GM23338 (cell line): ENCODE results near the gene RHO. TPM values are rescaled to one million over a fixed set of nuclear protein-coding genes. Genes with fewer than 3 reads are reported as not detected.
A peak's percentile ranks its signal among the peaks of the same experiment; 100 is the strongest.

Experiments used
- ATAC-seq: fragments of 200-7000 bp; cut with Tn5 transposase; 3 replicates; pipeline ENCODE4 v1.9.1; 2020
- DNase-seq: peaks from one replicate; pipeline ENCODE4 v3.0.0-alpha.2; 2015; ENCODE audit warnings: low spot score
- H2AFZ ChIP-seq: fragments of 200-600 bp; sonication (generic); 2 replicates; pipeline ENCODE4 v1.8.0; 2016; ENCODE audit warnings: antibody characterized with exemption, mild to moderate bottlenecking, moderate library complexity
- H3F3A ChIP-seq: fragments of 200-600 bp; sonication (generic); replicated peaks from 2 replicates; pipeline ENCODE4 v1.8.0; 2017; ENCODE audit warnings: antibody characterized with exemption, mixed run types, low read depth
- H3K27ac ChIP-seq: fragments of 200-600 bp; sonication (generic); 2 replicates; pipeline ENCODE4 v1.6.1; 2016; ENCODE audit warnings: low read depth
- H3K27me3 ChIP-seq: fragments of 200-600 bp; sonication (generic); 2 replicates; pipeline ENCODE4 v1.8.0; 2016; ENCODE audit warnings: mild to moderate bottlenecking, mixed run types, moderate library complexity; ENCODE audit not compliant: insufficient read depth
- H3K36me3 ChIP-seq: fragments of 200-600 bp; sonication (generic); 2 replicates; pipeline ENCODE4 v1.8.0; 2016; ENCODE audit warnings: mild to moderate bottlenecking; ENCODE audit not compliant: insufficient read depth
- H3K4me1 ChIP-seq: fragments of 200-600 bp; sonication (generic); 2 replicates; pipeline ENCODE4 v1.8.0; 2016; ENCODE audit warnings: mild to moderate bottlenecking, moderate library complexity; ENCODE audit not compliant: insufficient read depth
- H3K4me2 ChIP-seq: fragments of 200-600 bp; sonication (generic); 2 replicates; pipeline ENCODE4 v1.7.1; 2017; ENCODE audit warnings: mixed run types
- H3K4me3 ChIP-seq: fragments of 200-600 bp; sonication (generic); 2 replicates; pipeline ENCODE4 v1.6.1; 2016; ENCODE audit warnings: mixed run types
- H3K79me2 ChIP-seq: fragments of 200-600 bp; sonication (generic); replicated peaks from 2 replicates; pipeline ENCODE4 v1.8.0; 2017; ENCODE audit warnings: mild to moderate bottlenecking; ENCODE audit not compliant: insufficient read depth
- H3K9me2 ChIP-seq: fragments of 200-600 bp; sonication (generic); 2 replicates; pipeline ENCODE4 v1.8.0; 2017; ENCODE audit not compliant: insufficient read depth
- H4K20me1 ChIP-seq: fragments of 200-600 bp; sonication (generic); replicated peaks from 2 replicates; pipeline ENCODE4 v1.8.0; 2017; ENCODE audit warnings: mild to moderate bottlenecking; ENCODE audit not compliant: insufficient read depth
- H3K27ac Mint-ChIP-seq: 2 replicates; pipeline ENCODE4 v1.8.0; 2020; ENCODE audit warnings: inconsistent platforms, mild to moderate bottlenecking, moderate library complexity, mixed read lengths
- H3K27me3 Mint-ChIP-seq: 3 replicates; pipeline ENCODE4 v1.8.0; 2022; ENCODE audit warnings: low read depth, mild to moderate bottlenecking, moderate library complexity, mixed read lengths, inconsistent platforms; ENCODE audit not compliant: insufficient read depth, poor library complexity
- H3K36me3 Mint-ChIP-seq: 3 replicates; pipeline ENCODE4 v1.8.0; 2021; ENCODE audit warnings: low read depth, mild to moderate bottlenecking, inconsistent platforms, moderate library complexity, mixed read lengths
- H3K4me1 Mint-ChIP-seq: 3 replicates; pipeline ENCODE4 v1.8.0; 2020; ENCODE audit warnings: mild to moderate bottlenecking, inconsistent platforms, mixed read lengths
- H3K4me3 Mint-ChIP-seq: 3 replicates; pipeline ENCODE4 v1.8.0; 2021; ENCODE audit warnings: moderate library complexity, mild to moderate bottlenecking, inconsistent platforms, mixed read lengths
- H3K9me3 Mint-ChIP-seq: 3 replicates; pipeline ENCODE4 v1.8.0; 2020; ENCODE audit warnings: moderate library complexity, mild to moderate bottlenecking, inconsistent platforms, mixed read lengths
- CREB1 ChIP-seq: fragments of 250-450 bp; sonication (Bioruptor Pico); IDR thresholded peaks from 2 replicates; pipeline ENCODE4 v1.5.0; 2020; ENCODE audit warnings: low read depth, mild to moderate bottlenecking, moderate library complexity
- EZH2 ChIP-seq: fragments of 200-600 bp; sonication (generic); IDR thresholded peaks from one replicate; pipeline ENCODE4 v1.8.0; 2017; ENCODE audit warnings: antibody characterized with exemption, mild to moderate bottlenecking, low read depth; ENCODE audit not compliant: unreplicated experiment
- EZH2phosphoT487 ChIP-seq: fragments of 200-600 bp; sonication (generic); IDR thresholded peaks from one replicate; pipeline ENCODE4 v1.8.1; 2018; ENCODE audit warnings: antibody characterized with exemption; ENCODE audit not compliant: unreplicated experiment
- JUNB ChIP-seq: IDR thresholded peaks from one replicate; pipeline ENCODE4 v1.6.1; 2016; ENCODE audit warnings: antibody characterized with exemption; ENCODE audit not compliant: unreplicated experiment
- NANOG ChIP-seq: IDR thresholded peaks from 2 replicates; pipeline ENCODE4 v1.6.1; 2016; ENCODE audit warnings: antibody characterized with exemption, borderline replicate concordance
- POLR2AphosphoS5 ChIP-seq: IDR thresholded peaks from 2 replicates; pipeline ENCODE4 v1.6.1; 2016; ENCODE audit warnings: antibody characterized with exemption, low read depth
- STAT1 ChIP-seq: IDR thresholded peaks from one replicate; pipeline ENCODE4 v1.6.1; 2016; ENCODE audit warnings: antibody characterized with exemption; ENCODE audit not compliant: unreplicated experiment
- ZNF114 ChIP-seq: fragments of 250-450 bp; sonication (Bioruptor Pico); IDR thresholded peaks from 2 replicates; pipeline ENCODE4 v1.5.0; 2020; ENCODE audit warnings: mild to moderate bottlenecking, moderate library complexity
- ZNF331 ChIP-seq: fragments of 250-450 bp; sonication (Bioruptor Pico); IDR thresholded peaks from 2 replicates; pipeline ENCODE4 v1.5.0; 2020; ENCODE audit warnings: low read depth, mild to moderate bottlenecking, moderate library complexity
- polyA plus RNA-seq: library from polyadenylated mRNA; unstranded; fragments of >200 nt; fragmentation: Nextera tagmentation; extraction: Ambion mirVana; gene quantifications from 2 replicates; pipeline ENCODE4 v1.2.1, GENCODE V29; 2016
- total RNA-seq: library from RNA; depleted of rRNA; stranded (reverse); fragments of >200 nt; shearing (Covaris generic); gene quantifications from 2 replicates; pipeline ENCODE4 v1.2.3, GENCODE V29; 2014
- TF ChIP-seq, protein P1 (sequence below), 2 experiments: fragments of 200-600 bp in 1 of 2; sonication (generic) in 1 of 2; conservative IDR thresholded peaks; 2 replicates each; pipeline versions ENCODE4 v1.5.1 to v1.6.1; 2016 to 2017; ENCODE audit warnings: antibody characterized with exemption in 2 of 2, low read depth in 2 of 2, mild to moderate bottlenecking in 2 of 2, moderate library complexity in 1 of 2
- TF ChIP-seq, protein P2 (sequence below): fragments of 250-450 bp; sonication (Bioruptor Pico); IDR thresholded peaks from 2 replicates; pipeline ENCODE4 v1.5.0; 2020; ENCODE audit warnings: mild to moderate bottlenecking, moderate library complexity
- TF ChIP-seq, protein P3 (sequence below): IDR thresholded peaks from one replicate; pipeline ENCODE4 v1.6.1; 2018; ENCODE audit warnings: antibody characterized with exemption; ENCODE audit not compliant: unreplicated experiment
- TF ChIP-seq, protein P4 (sequence below): IDR thresholded peaks from 2 replicates; pipeline ENCODE4 v1.6.1; 2016; ENCODE audit warnings: antibody characterized with exemption

Gene RHO
- total and polyA plus RNA-seq, 2 experiments from 2014 or later, result not detected

DNA sequence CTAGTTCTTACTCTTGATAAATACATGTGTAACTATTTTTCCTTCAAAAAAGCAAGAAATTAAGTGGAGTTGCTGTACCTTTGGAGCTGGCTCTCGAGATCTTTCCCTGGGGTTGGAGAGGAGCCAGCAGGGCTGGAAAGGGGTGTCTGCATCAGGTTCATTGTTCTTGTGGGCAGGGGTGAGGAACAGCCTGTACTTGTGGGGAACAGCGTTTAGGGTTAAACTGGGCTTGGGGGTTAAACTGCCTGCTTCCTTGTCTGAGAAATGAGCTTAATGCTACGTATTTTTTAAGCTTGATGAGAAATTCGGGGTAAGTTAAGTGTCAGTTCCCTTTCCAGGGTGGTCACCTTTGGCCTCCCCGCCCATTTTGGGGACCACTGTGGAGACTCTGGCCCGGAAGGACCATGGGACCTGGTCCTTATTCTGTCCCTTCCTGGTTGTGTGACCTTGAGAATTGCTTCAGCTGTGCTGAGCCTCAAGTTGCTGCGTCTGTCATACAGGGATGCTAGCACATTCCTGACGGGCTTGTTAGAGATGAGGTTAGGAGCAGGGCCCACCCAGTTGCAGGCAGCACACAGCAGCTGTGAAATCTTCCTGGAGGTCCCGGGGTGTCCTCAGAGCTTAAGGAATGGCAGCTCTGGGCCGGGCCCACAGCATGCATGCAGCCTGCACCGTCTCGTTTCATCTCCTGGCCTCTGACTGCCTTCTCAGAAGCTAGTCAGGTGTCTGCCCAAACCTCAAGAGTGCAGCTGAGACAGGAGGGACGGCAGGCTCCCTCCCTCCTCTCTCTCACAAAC, 26.1 kb downstream of the RHO start:
- H3K4me3 Mint-ChIP-seq, result no peak overlapping the region
- H3K27me3 Mint-ChIP-seq, result peaks cover 14% of the 10 kb centered on the region
- H3K36me3 Mint-ChIP-seq, result no peaks in the 10 kb centered on the region
- H2AFZ ChIP-seq, result no peak overlapping the region
- H3K27ac Mint-ChIP-seq, result no peak overlapping the region
- ATAC-seq, result peak; percentile 10; the same call in 2 of the 3 replicates
- H3K9me2 ChIP-seq, result no peaks in the 10 kb centered on the region
- no peaks in the 10 kb centered on the region for H3K9me3 Mint-ChIP-seq
- no peaks in the 10 kb centered on the region for H3K27me3 ChIP-seq
- no peak for TF ChIP-seq CREB1 (CRISPR knock-in tag)
- TF ChIP-seq EZH2, result no peak
- no peak for TF ChIP-seq EZH2phosphoT487
- no peak for TF ChIP-seq ZNF114 (CRISPR knock-in tag)
- no peak for TF ChIP-seq STAT1
- TF ChIP-seq, protein P1, sequence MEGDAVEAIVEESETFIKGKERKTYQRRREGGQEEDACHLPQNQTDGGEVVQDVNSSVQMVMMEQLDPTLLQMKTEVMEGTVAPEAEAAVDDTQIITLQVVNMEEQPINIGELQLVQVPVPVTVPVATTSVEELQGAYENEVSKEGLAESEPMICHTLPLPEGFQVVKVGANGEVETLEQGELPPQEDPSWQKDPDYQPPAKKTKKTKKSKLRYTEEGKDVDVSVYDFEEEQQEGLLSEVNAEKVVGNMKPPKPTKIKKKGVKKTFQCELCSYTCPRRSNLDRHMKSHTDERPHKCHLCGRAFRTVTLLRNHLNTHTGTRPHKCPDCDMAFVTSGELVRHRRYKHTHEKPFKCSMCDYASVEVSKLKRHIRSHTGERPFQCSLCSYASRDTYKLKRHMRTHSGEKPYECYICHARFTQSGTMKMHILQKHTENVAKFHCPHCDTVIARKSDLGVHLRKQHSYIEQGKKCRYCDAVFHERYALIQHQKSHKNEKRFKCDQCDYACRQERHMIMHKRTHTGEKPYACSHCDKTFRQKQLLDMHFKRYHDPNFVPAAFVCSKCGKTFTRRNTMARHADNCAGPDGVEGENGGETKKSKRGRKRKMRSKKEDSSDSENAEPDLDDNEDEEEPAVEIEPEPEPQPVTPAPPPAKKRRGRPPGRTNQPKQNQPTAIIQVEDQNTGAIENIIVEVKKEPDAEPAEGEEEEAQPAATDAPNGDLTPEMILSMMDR (conservative IDR thresholded peaks at IDR 0.05; ENCODE audit: low read depth in 2 of 2), result no peak
- no peak for TF ChIP-seq NANOG
- TF ChIP-seq JUNB, result no peak
- no peak for TF ChIP-seq ZNF331 (CRISPR knock-in tag)
- TF ChIP-seq, protein P2, sequence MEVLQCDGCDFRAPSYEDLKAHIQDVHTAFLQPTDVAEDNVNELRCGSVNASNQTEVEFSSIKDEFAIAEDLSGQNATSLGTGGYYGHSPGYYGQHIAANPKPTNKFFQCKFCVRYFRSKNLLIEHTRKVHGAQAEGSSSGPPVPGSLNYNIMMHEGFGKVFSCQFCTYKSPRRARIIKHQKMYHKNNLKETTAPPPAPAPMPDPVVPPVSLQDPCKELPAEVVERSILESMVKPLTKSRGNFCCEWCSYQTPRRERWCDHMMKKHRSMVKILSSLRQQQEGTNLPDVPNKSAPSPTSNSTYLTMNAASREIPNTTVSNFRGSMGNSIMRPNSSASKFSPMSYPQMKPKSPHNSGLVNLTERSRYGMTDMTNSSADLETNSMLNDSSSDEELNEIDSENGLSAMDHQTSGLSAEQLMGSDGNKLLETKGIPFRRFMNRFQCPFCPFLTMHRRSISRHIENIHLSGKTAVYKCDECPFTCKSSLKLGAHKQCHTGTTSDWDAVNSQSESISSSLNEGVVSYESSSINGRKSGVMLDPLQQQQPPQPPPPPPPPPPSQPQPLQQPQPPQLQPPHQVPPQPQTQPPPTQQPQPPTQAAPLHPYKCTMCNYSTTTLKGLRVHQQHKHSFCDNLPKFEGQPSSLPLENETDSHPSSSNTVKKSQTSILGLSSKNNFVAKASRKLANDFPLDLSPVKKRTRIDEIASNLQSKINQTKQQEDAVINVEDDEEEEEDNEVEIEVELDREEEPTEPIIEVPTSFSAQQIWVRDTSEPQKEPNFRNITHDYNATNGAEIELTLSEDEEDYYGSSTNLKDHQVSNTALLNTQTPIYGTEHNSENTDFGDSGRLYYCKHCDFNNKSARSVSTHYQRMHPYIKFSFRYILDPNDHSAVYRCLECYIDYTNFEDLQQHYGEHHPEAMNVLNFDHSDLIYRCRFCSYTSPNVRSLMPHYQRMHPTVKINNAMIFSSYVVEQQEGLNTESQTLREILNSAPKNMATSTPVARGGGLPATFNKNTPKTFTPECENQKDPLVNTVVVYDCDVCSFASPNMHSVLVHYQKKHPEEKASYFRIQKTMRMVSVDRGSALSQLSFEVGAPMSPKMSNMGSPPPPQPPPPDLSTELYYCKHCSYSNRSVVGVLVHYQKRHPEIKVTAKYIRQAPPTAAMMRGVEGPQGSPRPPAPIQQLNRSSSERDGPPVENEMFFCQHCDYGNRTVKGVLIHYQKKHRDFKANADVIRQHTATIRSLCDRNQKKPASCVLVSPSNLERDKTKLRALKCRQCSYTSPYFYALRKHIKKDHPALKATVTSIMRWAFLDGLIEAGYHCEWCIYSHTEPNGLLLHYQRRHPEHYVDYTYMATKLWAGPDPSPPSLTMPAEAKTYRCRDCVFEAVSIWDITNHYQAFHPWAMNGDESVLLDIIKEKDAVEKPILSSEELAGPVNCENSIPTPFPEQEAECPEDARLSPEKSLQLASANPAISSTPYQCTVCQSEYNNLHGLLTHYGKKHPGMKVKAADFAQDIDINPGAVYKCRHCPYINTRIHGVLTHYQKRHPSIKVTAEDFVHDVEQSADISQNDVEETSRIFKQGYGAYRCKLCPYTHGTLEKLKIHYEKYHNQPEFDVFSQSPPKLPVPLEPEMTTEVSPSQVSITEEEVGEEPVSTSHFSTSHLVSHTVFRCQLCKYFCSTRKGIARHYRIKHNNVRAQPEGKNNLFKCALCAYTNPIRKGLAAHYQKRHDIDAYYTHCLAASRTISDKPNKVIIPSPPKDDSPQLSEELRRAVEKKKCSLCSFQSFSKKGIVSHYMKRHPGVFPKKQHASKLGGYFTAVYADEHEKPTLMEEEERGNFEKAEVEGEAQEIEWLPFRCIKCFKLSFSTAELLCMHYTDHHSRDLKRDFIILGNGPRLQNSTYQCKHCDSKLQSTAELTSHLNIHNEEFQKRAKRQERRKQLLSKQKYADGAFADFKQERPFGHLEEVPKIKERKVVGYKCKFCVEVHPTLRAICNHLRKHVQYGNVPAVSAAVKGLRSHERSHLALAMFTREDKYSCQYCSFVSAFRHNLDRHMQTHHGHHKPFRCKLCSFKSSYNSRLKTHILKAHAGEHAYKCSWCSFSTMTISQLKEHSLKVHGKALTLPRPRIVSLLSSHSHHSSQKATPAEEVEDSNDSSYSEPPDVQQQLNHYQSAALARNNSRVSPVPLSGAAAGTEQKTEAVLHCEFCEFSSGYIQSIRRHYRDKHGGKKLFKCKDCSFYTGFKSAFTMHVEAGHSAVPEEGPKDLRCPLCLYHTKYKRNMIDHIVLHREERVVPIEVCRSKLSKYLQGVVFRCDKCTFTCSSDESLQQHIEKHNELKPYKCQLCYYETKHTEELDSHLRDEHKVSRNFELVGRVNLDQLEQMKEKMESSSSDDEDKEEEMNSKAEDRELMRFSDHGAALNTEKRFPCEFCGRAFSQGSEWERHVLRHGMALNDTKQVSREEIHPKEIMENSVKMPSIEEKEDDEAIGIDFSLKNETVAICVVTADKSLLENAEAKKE, result no peak
- TF ChIP-seq, protein P3, sequence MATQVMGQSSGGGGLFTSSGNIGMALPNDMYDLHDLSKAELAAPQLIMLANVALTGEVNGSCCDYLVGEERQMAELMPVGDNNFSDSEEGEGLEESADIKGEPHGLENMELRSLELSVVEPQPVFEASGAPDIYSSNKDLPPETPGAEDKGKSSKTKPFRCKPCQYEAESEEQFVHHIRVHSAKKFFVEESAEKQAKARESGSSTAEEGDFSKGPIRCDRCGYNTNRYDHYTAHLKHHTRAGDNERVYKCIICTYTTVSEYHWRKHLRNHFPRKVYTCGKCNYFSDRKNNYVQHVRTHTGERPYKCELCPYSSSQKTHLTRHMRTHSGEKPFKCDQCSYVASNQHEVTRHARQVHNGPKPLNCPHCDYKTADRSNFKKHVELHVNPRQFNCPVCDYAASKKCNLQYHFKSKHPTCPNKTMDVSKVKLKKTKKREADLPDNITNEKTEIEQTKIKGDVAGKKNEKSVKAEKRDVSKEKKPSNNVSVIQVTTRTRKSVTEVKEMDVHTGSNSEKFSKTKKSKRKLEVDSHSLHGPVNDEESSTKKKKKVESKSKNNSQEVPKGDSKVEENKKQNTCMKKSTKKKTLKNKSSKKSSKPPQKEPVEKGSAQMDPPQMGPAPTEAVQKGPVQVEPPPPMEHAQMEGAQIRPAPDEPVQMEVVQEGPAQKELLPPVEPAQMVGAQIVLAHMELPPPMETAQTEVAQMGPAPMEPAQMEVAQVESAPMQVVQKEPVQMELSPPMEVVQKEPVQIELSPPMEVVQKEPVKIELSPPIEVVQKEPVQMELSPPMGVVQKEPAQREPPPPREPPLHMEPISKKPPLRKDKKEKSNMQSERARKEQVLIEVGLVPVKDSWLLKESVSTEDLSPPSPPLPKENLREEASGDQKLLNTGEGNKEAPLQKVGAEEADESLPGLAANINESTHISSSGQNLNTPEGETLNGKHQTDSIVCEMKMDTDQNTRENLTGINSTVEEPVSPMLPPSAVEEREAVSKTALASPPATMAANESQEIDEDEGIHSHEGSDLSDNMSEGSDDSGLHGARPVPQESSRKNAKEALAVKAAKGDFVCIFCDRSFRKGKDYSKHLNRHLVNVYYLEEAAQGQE, result no peak
- no peak for TF ChIP-seq POLR2AphosphoS5
- TF ChIP-seq, protein P4, sequence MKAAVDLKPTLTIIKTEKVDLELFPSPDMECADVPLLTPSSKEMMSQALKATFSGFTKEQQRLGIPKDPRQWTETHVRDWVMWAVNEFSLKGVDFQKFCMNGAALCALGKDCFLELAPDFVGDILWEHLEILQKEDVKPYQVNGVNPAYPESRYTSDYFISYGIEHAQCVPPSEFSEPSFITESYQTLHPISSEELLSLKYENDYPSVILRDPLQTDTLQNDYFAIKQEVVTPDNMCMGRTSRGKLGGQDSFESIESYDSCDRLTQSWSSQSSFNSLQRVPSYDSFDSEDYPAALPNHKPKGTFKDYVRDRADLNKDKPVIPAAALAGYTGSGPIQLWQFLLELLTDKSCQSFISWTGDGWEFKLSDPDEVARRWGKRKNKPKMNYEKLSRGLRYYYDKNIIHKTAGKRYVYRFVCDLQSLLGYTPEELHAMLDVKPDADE, result no peak
- no peaks in the 10 kb centered on the region for H3K36me3 ChIP-seq
- no peak overlapping the region for H3K27ac ChIP-seq
- H3K4me2 ChIP-seq, result no peak overlapping the region
- peaks cover 41% of the 10 kb centered on the region for H3K4me1 Mint-ChIP-seq
- peaks cover 10% of the 10 kb centered on the region; the same call in 1 of the 2 replicates for H3K4me1 ChIP-seq
- no peaks in the 10 kb centered on the region for H3K79me2 ChIP-seq
- H3F3A ChIP-seq, result no peaks in the 10 kb centered on the region
- H3K4me3 ChIP-seq, result no peak overlapping the region
- DNase-seq, result no peak
- no peaks in the 10 kb centered on the region for H4K20me1 ChIP-seq
